Fibroblast of skin of right biceps (primary cell): ENCODE results near the gene S100A3.
"Not testable (repeated sequence)": the region's sequence is repeated elsewhere in the genome, so short reads cannot be mapped to it uniquely, and the experiment has no call there.

Experiments used
- DNase-seq: peaks from one replicate; pipeline ENCODE4 v3.0.0-alpha.2; 2013

Gene S100A3, protein sequence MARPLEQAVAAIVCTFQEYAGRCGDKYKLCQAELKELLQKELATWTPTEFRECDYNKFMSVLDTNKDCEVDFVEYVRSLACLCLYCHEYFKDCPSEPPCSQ

DNA sequence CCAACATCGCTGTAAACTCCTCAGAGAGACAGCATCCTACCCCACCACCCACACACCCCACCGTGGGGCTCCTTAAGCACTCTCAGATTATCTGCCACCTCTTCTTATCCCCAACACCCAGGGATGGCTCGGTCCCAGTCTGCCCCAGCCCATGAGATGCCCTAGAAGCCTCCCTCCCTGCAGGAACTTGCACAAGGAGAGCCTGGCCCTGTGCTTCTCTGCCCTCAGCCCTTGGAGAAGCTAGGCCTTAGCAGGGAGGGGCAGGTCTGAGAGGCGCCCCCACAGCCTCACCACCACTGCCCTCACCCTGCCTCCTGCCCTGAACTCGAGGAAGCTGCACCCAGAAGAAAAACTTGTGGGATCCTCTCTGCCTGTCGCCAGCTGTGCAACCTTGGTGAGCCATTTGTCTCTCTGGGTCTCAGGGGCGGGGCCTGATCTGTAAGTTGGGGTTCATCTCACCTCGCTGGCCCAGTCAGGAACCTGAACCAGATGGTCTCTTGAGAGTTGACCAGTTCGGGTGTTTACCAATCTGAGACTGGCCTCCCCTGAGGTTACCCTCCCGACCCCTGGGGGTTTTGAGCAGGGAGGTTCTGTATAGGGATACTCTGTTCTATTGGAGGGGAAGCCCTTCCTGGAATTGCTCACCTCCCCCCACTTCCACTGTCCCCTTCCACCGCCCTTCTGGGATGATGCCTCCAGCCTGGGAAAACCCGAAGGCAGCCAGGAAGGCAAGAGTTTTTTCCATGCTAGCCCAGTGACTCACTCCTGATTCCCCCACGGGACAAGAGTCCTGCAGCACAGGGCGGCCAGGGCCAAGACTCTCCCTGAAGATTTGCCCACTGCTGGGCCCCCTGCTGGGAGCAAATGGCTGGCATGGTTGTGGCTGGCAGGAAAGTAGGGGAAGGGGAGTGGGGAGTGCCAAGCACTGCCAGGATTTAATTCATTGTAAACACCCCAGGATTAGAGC is at the start of gene S100A3:
Gene S100A3 (minus strand): TSS at position 537 of the 967 bp plus-strand sequence. CDS start 773 bp downstream, outside the sequence.
- peak; percentile 95 for DNase-seq

DNA sequence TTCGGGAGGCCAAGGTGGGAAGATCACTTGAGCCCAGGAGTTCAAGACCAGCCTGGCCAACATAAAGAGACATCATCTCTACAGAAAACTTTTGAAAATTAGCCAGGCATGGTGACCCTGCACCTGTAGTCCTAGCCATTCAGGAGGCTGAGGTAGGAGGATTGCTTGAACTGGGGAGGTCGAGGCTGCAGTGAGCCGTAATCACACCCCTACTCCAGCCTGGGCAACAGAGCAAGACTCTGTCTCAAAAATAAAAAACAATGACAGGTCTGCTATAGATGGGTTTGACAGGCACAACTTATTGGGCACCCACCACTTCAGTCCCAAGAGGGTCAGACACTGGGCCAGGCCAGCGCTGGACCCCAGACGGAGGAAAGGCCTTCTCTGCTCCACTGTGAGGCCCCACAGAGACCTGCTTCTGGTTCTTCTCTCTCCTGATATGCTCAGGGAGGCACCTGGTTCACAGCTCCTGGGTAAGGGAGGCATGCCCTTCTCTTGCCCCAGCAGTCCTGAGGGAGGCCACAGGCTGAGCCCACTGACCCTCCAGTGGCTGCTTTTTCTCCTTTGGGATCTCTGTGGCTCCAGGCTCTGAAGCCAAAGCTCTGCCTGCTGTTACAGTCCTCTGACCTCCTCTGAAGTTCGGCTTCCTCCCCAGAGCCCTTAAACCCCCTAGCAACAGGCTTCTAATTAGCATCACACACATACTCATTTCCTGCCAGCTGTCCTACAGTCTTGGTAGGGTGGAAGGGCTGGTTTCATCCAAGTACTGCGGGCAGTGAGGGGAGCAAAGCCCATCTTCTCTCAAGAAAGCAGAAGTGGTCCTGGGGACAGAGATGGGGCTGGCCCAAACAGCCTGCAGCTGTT is 49.5 kb upstream of the S100A3 start:
- DNase-seq = peak; percentile 73

DNA sequence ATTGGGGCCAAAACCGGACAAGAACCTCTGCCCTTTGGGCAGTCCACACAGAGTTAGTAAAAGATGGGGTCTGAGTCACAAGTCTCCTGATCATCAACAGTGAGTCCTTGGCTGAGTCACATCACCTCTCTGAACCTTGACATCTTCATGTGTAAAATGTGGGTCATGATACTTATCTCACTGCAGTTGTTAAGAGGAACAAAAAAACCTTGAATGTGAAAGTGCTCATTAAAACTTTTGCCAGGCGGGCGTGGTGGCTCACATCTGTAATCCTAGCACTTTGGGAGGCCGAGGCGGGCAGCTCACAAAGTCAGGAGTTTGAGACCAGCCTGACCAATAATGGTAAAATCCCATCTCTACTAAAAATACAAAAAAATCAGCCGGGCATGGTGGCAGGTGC is 48.1 kb upstream of the S100A3 start:
- DNase-seq = no peak

DNA sequence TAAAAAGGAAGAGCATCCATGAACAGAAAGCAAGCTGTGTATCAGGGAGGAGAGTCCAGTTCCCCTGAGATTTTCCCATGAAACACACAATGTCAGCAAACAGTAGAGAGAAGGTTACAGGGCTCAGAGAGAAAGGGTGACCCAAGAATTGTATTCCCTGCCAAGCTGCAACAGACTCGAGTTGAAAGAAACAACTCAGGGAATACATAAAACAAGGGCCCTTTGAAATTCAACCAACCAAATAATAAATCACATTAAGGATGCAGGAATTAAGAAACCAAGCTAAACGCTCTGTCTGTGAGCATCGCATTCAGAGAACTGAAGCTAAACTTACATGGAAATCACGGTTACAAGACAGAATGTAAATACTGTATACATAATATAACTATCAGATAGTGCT is 43.7 kb upstream of the S100A3 start:
- DNase-seq = no peak

DNA sequence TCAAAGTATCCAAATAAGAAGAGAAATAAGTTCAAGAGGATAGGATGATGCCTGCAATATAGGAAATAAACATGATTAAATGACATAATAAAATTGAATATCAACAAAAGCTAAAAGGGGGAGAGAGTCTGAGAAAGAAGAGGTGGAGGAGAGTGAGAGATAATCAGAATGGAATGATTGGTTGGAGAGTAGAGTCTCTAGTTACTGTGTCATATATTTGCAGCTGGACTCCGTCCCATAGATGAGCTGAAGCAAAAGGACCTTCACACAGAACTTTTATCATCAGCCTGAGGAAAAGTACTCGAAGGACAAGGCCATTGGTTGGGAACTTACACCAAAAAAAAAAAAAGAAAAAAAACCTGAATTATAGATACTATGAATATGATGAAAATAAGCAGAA is 39.4 kb upstream of the S100A3 start:
- DNase-seq = no peak

DNA sequence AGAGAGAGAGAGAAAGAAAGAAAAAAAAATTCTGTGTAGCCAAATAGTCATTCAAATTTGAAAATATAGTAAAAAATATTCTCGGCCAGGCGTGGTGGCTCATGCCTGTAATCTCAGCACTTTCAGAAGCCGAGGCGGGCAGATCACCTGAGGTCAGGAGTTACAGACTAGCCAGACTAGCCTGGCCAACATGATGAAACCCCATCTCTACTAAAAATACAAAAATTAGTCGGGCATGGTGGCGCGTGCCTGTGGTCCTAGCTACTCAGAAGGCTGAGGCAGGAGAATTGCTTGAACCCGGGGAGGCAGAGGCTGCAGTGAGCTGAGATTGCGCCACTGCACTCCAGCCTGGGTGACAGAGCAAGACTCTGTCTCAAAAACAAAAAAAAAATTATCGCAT is 39.0 kb upstream of the S100A3 start:
- DNase-seq = not testable (repeated sequence)

DNA sequence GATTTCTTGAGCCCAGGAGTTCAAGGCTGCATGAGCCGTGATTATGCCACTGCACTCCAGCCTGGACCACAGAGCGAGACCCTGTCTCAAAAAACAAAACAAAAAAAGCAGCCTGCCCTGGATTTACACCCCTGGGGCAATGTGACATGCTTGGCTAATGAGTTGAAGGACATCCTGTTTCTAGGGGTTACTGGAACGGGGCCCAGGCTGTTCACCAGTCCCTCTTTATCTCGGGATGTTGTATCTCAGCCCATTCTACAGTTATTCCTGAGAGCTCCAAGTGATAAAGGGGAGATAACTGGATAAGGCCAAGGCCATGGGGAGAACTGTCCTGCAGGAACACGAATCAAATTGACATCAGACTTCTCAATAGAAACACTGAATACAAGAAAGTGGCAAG is 38.3 kb upstream of the S100A3 start:
- DNase-seq = no peak

DNA sequence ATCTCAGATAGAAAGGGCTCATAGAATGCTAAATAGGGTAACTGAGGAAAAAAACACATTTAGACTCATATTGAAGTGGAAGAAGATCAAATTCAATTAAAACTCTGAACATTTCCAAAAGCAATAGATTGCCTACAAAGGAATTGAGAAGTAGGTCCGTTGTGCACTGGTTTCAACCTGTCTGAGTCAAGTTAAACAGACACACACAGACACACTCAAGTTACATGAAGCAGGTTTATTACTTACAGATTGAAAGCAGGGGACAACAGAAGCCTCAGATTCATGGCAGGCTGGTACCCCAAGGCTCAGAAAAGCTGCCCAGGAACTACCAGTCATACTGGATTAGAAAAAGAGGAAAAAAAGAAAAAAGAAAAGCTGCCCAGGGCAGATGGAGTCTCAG is 37.3 kb upstream of the S100A3 start:
- DNase-seq = no peak

DNA sequence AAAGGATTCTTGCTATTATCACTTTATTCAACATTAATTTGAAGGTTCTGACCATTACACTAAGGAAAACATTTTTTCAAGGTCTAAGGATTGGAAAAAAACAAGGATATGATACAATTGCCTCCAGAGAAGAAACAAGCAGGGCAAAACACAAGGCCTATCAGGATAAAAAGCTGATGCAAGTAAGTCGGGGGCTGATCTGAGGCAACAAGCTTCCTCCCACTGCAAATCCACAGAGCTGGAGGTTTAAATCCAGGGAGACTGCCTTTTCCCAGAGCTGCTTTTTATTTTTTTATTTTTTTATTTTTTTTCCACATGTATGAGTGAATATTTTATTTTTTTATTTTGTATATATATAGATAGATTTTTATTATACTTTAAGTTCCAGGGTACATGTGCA is 35.9 kb upstream of the S100A3 start:
- DNase-seq = no peak

DNA sequence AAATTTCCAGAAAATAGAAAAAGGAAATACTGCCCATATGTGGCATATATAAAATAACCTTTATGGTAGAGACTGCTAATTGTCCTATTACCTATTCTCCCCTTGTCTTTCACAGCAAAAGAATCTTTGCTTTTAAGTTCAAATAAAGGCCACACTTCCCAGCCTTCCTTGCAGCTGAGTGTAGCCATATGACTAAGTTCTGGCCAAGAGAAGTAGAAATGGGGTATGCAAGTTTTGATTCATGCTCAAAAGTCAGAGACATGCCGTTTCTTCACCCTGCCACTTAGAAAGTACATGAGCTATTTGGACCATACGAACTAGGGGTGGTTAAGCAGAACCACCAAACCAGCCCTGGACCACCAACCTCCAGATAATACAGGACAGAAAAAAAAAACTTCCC is 34.9 kb upstream of the S100A3 start:
- peak; percentile 53 for DNase-seq

DNA sequence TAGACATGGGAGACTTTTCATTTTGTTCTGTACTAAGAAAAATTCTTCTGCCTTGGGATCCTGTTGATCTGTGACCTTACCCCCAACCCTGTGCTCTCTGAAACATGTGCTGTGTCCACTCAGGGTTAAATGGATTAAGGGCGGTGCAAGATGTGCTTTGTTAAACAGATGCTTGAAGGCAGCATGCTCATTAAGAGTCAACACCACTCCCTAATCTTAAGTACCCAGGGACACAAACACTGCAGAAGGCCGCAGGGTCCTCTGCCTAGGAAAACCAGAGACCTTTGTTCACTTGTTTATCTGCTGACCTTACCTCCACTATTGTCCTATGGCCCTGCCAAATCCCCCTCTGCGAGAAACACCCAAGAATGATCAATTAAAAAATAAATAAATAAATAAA is 34.5 kb upstream of the S100A3 start:
- not testable (repeated sequence) for DNase-seq

DNA sequence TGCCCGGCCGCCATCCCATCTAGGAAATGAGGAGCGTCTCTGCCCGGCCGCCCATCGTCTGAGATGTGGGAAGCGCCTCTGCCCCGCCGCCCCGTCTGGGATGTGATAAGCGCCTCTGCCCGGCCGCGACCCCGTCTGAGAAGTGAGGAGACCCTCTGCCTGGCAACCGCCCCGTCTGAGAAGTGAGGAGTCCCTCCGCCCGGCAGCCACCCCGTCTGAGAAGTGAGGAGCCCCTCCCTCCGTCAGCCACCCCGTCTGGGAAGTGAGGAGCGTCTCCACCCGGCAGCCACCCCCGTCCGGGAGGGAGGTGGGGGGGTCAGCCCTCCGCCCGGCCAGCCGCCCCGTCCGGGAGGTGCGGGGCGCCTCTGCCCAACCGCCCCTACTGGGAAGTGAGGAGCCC is 33.8 kb upstream of the S100A3 start:
- DNase-seq = not testable (repeated sequence)

DNA sequence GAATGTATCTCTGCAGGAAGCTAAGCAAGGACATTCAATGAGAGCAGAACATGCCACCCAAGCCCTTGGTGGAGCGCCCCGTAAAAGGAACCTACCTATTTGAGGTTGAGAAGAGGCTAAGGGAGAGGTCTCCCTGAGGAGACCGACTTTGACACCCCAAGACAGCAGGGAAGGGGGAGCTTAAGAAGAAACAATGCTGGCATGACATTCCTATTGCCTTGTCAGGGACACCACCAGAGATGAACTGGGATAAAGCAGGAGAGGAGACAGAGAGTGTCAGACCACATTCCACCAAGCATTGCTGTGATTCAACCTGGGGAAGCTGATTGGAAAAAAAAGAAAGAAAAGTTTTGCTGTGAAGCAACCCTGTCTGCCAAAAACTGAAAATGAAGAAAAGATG is 29.9 kb upstream of the S100A3 start:
- peak; percentile 65 for DNase-seq

DNA sequence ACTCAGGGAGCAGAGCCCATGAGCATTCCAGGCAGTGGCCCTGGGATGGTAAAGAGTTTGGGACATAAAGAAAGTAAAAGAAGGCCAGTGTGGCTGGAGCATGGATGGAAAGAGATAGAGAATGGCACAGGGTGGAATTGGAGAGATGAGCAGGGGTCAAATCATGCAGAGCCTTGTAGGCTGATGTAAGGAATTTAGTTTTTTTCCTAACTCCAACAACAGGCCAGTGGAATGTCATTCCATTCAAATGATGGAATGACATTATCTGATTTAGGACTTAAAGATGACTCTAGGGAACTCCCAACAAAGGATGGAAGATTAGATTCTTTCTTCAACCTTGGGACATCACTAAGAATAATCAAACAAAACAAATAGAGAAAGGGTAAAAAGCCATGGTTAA is 29.4 kb upstream of the S100A3 start:
- peak; percentile 82 for DNase-seq

DNA sequence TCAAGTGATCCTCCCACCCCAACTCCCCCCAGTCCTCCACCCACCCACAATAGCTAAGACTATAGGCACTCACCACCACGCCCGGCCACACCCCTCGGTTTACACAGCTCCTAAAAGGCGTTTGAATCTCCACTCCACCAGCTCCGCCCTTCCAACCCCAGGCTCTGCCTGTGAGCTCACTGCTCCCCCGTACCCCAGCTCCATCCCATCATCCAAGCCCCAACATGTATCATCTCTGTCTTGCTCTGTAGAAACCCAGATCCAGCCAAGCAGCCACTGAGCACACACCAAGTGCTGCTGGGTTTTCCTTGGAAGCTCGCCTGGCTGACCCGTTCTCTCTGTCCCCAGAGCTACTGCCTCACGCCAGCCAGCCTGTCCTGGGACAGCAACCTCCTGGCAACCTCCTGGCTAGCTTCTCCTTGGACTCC is 28.6 kb upstream of the S100A3 start:
- no peak for DNase-seq

DNA sequence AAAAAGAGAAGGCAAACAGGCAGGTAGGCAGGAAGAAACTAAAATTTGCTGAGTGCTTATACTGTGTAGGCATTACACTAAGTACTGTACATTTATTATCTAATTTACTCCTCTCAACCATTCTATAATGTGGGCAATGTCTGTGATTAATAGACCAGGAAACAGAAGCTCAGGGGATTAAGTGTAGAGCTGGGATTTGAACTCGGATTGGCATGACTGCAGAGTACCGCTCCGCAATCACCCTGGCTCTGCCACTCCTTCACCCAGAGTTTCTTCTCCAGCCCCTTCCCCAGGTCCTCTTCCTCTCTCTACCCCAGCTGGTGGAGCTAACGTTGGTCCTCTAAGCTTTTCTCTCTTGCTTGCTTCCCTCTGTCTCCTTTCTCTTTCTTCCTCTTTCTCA is 28.1 kb upstream of the S100A3 start:
- DNase-seq = no peak

DNA sequence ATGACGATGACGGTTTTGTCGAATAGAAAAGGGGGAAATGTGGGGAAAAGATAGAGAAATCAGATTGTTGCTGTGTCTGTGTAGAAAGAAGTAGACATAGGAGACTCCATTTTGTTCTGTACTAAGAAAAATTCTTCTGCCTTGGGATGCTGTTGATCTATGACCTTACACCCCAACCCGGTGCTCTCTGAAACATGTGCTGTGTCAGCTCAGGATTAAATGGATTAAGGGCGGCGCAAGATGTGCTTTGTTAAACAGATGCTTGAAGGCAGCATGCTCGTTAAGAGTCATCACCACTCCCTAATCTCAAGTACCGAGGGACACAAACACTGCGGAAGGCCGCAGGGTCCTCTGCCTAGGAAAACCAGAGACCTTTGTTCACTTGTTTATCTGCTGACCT is 26.4 kb upstream of the S100A3 start:
- DNase-seq = not testable (repeated sequence)

DNA sequence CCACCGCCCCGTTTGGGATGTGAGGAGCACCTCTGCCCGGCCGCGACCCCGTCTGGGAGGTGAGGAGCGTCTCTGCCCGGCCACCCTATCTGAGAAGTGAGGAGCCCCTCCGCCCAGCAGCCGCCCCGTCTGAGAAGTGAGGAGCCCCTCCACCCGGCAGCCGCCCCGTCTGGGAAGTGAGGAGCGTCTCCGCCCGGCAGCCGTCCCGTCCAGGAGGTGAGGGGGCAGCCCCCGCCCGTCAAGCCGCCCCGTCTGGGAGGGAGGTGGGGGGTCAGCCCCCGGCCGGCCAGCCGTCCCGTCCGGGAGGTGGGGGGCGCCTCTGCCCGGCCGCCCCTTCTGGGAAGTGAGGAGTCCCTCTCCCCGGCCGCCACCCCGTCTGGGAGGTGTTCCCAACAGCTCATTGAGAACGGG is 26.0 kb upstream of the S100A3 start:
- not testable (repeated sequence) for DNase-seq

DNA sequence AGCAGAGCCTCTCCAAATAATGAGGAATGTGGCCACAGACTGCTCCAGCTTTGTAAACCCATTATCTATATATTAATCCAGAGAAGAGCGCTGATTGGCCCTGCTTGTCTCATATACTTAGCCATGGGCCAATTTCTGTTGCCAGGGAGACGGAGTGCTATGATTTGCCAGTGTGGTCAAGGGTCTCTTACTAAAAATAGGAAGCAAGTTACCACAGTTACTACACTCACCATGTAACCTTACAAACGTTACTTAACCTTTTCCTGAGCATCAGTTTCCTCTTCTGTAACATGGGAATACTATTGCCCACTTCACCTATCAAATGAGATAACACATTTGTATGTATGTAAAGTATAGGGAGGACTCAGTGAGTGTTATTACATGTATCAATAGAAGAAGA is 24.3 kb upstream of the S100A3 start:
- peak; percentile 40 for DNase-seq

DNA sequence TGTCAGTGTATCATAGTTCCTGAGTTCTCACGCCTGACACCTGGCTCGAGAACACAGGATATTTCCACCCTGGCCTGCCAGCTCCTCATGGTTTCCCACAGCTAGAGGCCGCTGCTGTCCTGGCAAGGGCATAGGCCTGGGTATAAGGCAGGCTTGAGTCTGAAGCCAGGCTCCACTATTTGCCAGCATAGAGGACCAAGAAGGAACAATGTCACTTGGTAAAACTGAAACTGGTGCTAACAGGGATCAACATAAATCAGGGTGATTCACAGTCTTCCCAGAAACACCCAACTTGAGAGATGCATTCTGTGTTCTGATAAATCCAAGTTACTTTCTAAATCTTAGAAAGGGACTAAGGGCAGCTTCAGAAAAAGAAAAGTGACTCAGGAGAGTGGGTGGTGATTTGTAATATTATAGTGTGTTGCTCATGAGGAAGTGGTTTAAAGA is 23.5 kb upstream of the S100A3 start:
- peak; percentile 87 for DNase-seq

DNA sequence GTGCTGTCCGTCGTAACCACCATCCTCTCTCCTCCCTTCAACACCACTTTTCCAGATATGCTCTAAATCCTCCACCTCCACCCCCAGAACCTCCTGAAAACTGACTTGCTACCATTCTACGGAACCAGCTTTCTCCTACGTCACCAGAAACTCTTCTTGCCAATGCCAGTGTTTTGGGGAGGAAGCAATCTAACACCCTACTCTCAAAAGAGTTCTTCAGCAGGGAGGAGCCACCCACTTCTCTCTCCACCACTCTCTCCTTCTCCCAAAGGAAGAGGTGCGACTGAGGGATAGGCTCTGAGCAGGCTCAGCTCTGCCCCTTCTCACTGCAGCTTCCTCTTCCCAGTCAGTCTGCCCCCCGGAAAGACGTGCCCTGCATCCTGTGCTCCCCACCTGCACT is 22.6 kb upstream of the S100A3 start:
- no peak for DNase-seq

DNA sequence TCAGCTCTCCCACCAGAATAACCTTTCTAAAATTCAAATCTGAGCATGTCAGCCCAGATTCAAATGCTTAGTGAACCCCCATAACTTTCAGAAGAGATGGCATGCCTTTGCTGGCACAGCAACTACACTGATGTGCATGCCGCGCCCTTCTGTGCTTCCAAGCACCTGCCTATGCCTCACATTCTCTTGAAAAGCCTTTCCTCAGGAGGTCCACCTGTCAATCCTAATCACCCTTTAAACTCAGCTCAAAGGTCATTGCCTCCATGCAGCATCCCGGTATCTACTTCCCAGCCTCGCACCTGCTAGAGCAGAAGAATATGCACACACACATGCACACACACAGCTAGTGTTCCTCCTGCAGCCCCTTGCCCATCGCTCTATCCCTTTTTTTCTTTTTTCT is 21.8 kb upstream of the S100A3 start:
- DNase-seq = no peak

DNA sequence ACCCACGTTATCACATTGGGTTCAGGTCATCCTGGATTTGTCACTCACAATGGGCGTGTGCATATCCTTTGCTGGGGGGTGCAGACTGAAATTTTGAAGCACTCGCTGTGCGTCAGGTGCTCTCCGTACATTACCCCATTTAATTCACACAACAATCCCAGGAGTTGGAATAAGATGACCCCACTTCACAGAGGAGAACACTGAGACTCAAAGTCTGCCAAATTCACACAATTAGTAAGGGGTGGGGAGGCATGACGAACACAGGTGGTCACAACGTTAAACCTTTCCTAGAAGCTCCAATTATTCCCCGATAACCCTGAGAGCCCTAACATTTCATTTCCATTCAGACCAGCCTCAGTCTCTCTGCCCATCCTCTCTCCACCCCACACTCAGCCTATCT is 20.4 kb upstream of the S100A3 start:
- no peak for DNase-seq
